CD4-positive, alpha-beta T cell (primary cell): ENCODE data around the gene ME3. TPM values are rescaled to one million over a fixed set of nuclear protein-coding genes. Genes with fewer than 3 reads are reported as not detected.

Source experiments
- ATAC-seq: fragments of 200-7000 bp; cut with Tn5 transposase; one replicate; pipeline ENCODE4 v1.10.0; 2022; ENCODE audit warnings: mild to moderate bottlenecking; ENCODE audit not compliant: poor library complexity
- CTCF ChIA-PET: fragments of 350-600 bp; sonication (Branson Sonifier 250); formaldehyde crosslinking; loops from one replicate; lab custom pipeline; 2021; ENCODE audit warnings: antibody characterized with exemption, inconsistent platforms; lab: Charles Lee
- POLR2A ChIA-PET: fragments of 350-600 bp; sonication (Branson Sonifier 250); formaldehyde crosslinking; loops from one replicate; lab custom pipeline; 2021; ENCODE audit warnings: antibody characterized with exemption, inconsistent platforms; lab: Charles Lee
- DNase-seq, 14 experiments: peaks; one replicate each; pipeline ENCODE4 v3.0.0-alpha.2; 2013 to 2020; ENCODE audit warnings: mixed read lengths in 2 of 14
- H3K27ac ChIP-seq, 2 donors: one replicate each; pipeline versions ENCODE4 v1.5.1 to v1.7.0; 2013; ENCODE audit warnings: low read length in 2 of 2, low read depth in 1 of 2, mild to moderate bottlenecking in 1 of 2
- H3K27me3 ChIP-seq, 2 experiments: 1 replicate in 1 of 2; 2 replicates in 1 of 2; pipeline versions ENCODE4 v1.6.1 to v1.7.0; 2013; ENCODE audit warnings: low read length in 2 of 2, control low read depth in 1 of 2, mild to moderate bottlenecking in 1 of 2, moderate library complexity in 1 of 2; ENCODE audit not compliant: insufficient read depth in 2 of 2, control insufficient read depth in 1 of 2
- H3K36me3 ChIP-seq: one replicate; pipeline ENCODE4 v1.6.1; 2013; ENCODE audit warnings: low read length, control low read depth; ENCODE audit not compliant: insufficient read depth
- H3K4me1 ChIP-seq: one replicate; pipeline ENCODE4 v1.6.1; 2013; ENCODE audit warnings: low read length, control low read depth; ENCODE audit not compliant: insufficient read depth
- H3K4me3 ChIP-seq: one replicate; pipeline ENCODE4 v1.5.1; 2013; ENCODE audit warnings: mild to moderate bottlenecking, low read length, moderate library complexity
- H3K9me3 ChIP-seq, 2 experiments: 1 replicate in 1 of 2; 2 replicates in 1 of 2; pipeline versions ENCODE4 v1.6.1 to v1.7.0; 2013; ENCODE audit warnings: low read length in 2 of 2, mild to moderate bottlenecking in 2 of 2, control low read depth in 1 of 2, moderate library complexity in 1 of 2; ENCODE audit not compliant: control insufficient read depth in 1 of 2, insufficient read depth in 1 of 2
- H3K27ac Mint-ChIP-seq: one replicate; pipeline ENCODE4 v1.8.0; 2020; ENCODE audit warnings: mixed read lengths
- H3K27me3 Mint-ChIP-seq: one replicate; pipeline ENCODE4 v1.8.0; 2021; ENCODE audit warnings: mixed read lengths
- H3K36me3 Mint-ChIP-seq: one replicate; pipeline ENCODE4 v1.8.0; 2021; ENCODE audit warnings: low read depth, mixed read lengths
- H3K4me1 Mint-ChIP-seq: one replicate; pipeline ENCODE4 v1.8.0; 2021; ENCODE audit warnings: low read depth, mixed read lengths
- H3K4me3 Mint-ChIP-seq: one replicate; pipeline ENCODE4 v1.8.0; 2020; ENCODE audit warnings: mild to moderate bottlenecking, mixed read lengths
- H3K9me3 Mint-ChIP-seq: one replicate; pipeline ENCODE4 v1.8.0; 2020; ENCODE audit warnings: mixed read lengths
- intact Hi-C, 2 experiments: fragments of 100-400 bp; cut with DNase I in 1 of 2; cut with micrococcal nuclease in 1 of 2; formaldehyde crosslinking; loops; one replicate each; pipeline versions ENCODE4 v1.15.1 to v1.9.0; 2023 to 2025; cut with DNase I, micrococcal nuclease
- total RNA-seq, 174 experiments: library from RNA in 2 of 174; stranded (reverse) in 2 of 174; gene quantifications; one replicate each; pipeline ENCODE4 v1.2.3 and lab custom pipeline; 2021 to 2026
- TF ChIP-seq, protein P1 (sequence below): fragments of 200-600 bp; IDR thresholded peaks from one replicate; pipeline ENCODE4 v1.8.0; 2022; ENCODE audit warnings: antibody characterized with exemption, mild to moderate bottlenecking

The ME3 gene
- total RNA-seq, 2 experiments from 2014 or later = 9.1 to 10.6 TPM

DNA sequence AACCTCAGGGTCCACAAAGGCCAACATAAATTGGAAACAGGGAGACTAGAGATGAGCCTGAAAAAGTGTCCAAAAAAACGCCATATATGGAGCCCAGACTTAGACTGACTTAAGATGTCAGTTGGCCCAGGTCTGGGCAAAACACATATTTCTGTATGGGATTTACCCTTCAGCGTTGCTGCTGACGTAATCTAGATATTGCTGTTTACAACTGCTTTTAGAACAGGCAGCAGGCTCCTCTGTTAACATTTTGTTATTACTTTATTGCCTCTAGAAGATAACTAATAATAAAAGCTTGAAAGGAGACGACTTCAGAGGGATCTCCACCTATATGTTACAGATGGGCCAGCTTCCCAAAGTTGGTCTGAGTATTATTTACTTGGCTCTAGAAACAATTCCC, 8.7 kb downstream of the ME3 start:
- no peak for DNase-seq
- H3K9me3 ChIP-seq = no peaks in the 10 kb centered on the region
- no peak overlapping the region for H3K4me3 ChIP-seq
- no peaks in the 10 kb centered on the region for H3K27me3 ChIP-seq
- no peak for ATAC-seq
- H3K4me1 ChIP-seq = no peaks in the 10 kb centered on the region
- TF ChIP-seq, protein P1, sequence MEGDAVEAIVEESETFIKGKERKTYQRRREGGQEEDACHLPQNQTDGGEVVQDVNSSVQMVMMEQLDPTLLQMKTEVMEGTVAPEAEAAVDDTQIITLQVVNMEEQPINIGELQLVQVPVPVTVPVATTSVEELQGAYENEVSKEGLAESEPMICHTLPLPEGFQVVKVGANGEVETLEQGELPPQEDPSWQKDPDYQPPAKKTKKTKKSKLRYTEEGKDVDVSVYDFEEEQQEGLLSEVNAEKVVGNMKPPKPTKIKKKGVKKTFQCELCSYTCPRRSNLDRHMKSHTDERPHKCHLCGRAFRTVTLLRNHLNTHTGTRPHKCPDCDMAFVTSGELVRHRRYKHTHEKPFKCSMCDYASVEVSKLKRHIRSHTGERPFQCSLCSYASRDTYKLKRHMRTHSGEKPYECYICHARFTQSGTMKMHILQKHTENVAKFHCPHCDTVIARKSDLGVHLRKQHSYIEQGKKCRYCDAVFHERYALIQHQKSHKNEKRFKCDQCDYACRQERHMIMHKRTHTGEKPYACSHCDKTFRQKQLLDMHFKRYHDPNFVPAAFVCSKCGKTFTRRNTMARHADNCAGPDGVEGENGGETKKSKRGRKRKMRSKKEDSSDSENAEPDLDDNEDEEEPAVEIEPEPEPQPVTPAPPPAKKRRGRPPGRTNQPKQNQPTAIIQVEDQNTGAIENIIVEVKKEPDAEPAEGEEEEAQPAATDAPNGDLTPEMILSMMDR = no peak
- intact Hi-C loops = no loop called here
- Mint-ChIP-seq H3K9me3 (no peaks in the 10 kb centered on the region), H3K4me1 (no peaks in the 10 kb centered on the region), H3K4me3 (no peak overlapping the region), H3K27ac (no peak overlapping the region), H3K27me3 (peaks cover 4% of the 10 kb centered on the region), H3K36me3 (no peaks in the 10 kb centered on the region)
- ChIA-PET POLR2A (no interaction called here), CTCF (no interaction called here)
- H3K36me3 ChIP-seq = no peaks in the 10 kb centered on the region
- no peak overlapping the region for H3K27ac ChIP-seq

DNA sequence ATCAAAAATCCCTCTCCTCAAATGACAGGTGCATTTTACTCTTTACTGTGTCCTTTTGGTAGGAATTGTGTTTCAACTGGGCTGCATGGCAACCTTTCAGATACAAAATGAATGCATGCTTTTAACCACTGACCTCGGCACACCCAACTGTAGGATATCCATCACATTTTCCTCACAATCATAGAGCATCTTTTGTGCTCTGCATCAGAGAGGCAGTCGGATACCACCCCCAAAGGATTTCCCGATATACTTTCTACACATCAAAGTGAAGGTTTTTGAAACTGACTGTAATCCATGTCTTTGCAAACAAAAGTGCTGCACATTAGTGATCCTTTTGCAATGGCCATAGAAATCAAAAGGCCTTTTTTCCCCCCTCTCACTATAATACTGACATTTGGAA, 9.1 kb downstream of the ME3 start:
- Mint-ChIP-seq H3K36me3 (no peaks in the 10 kb centered on the region), H3K4me1 (no peaks in the 10 kb centered on the region), H3K27me3 (no peaks in the 10 kb centered on the region), H3K27ac (no peak overlapping the region), H3K9me3 (no peaks in the 10 kb centered on the region), H3K4me3 (no peak overlapping the region)
- Histone ChIP-seq H3K27ac (no peak overlapping the region), H3K4me1 (no peaks in the 10 kb centered on the region), H3K36me3 (no peaks in the 10 kb centered on the region), H3K27me3 (no peaks in the 10 kb centered on the region), H3K4me3 (no peak overlapping the region), H3K9me3 (peaks cover 0 to 3% of the 10 kb centered on the region in 2 experiments)
- no peak for ATAC-seq
- ChIA-PET POLR2A (no interaction called here), CTCF (no interaction called here)
- TF ChIP-seq, protein P1 = no peak
- no peak for DNase-seq
- intact Hi-C loops = no loop called here

DNA sequence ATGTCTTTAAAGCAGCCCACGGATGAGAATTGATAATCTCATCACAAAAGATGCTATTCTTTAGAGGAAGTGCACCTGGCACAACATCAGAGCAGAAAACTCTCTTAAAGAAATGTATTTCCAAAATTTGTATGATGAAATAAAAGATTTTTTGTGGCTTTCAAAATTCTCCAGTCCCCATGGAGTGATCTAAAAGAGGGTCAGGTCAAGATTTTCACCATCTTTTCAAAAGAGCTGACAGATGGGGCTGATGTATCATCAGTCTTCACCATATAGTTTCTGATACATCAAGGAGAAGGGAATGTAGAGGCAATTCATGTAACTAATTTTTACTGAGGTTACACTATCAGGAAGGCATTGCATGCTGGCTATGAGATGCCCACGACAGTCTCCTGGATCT, 11.7 kb downstream of the ME3 start:
- POLR2A ChIA-PET = no interaction called here
- H3K9me3 ChIP-seq = peaks cover 0 to 3% of the 10 kb centered on the region in 2 experiments
- ATAC-seq = no peak

More for the DNA sequence above, 11.7 kb downstream of the ME3 start:
- Histone ChIP-seq H3K4me1 (no peaks in the 10 kb centered on the region), H3K36me3 (no peaks in the 10 kb centered on the region), H3K27me3 (no peaks in the 10 kb centered on the region), H3K4me3 (no peak overlapping the region), H3K27ac (no peak overlapping the region)
- CTCF ChIA-PET = no interaction called here
- no peaks in the 10 kb centered on the region for H3K27me3 Mint-ChIP-seq
- no peaks in the 10 kb centered on the region for H3K4me1 Mint-ChIP-seq
- H3K27ac Mint-ChIP-seq = no peak overlapping the region
- no peaks in the 10 kb centered on the region for H3K36me3 Mint-ChIP-seq
- TF ChIP-seq, protein P1 = no peak
- DNase-seq = no peak
- H3K4me3 Mint-ChIP-seq = no peak overlapping the region
- H3K9me3 Mint-ChIP-seq = peaks cover 7% of the 10 kb centered on the region
- intact Hi-C loops = no loop called here
